ENCODE results near the gene LRRTM2.

- TF ChIP-seq POLR2A (IDR thresholded peaks at IDR 0.05), result no peak
- no peak for TF ChIP-seq CTCF (IDR thresholded peaks at IDR 0.05)
Measured at GRCh38 chr5:138874771-138875551, at the start of gene LRRTM2.

Data from uterus (tissue), 2 donors.